DMS79 (cell line): ENCODE measurements around the gene ATAD3B.
A peak's percentile ranks its signal among the peaks of the same experiment; 100 is the strongest.

Experiments used
- DNase-seq: peaks from one replicate; lab custom pipeline; 2025; lab: John Stamatoyannopoulos, UW

The ATAD3B gene

GRCh38 chr1:1535201-1536018 is 63.8 kb downstream of the ATAD3B start:
- DNase-seq = no peak

- DNase-seq = no peak
Observed at GRCh38 chr1:1536019-1536937, 64.7 kb downstream of the ATAD3B start.

GRCh38 chr1:1536938-1537546 is 65.5 kb downstream of the ATAD3B start:
- DNase-seq = no peak

DNA sequence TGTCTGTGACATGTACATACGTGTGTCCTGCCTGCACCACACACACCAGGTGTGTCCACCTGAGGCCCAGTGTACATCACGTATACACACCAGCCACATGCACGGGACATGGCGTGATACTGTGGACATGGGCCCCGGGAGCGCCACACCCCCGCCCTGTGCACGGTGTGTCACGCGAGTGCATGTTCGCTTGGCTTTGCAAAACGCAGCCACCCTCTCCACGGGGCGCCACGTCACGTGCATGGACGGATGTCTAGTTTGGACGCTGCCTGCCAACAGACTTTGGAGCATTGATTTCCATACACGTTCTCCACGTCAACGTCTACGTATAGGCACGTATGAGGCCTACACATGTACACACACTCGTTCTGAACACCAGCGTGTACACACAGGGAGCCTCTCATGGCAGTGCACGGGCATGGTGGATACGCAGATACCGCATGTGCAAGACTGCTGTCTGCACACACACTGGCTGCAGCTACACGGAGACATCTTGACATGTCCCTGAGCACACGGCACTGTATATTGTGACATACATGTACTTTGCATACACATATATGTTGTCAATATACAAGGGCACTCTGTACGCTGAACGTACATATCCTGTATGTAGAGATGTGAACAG is 66.2 kb downstream of the ATAD3B start:
- no peak for DNase-seq

GRCh38 chr1:1538334-1538733 is 66.8 kb downstream of the ATAD3B start:
- DNase-seq = no peak

GRCh38 chr1:1538989-1539309 is 67.4 kb downstream of the ATAD3B start:
- no peak for DNase-seq

GRCh38 chr1:1539310-1540089 is 67.9 kb downstream of the ATAD3B start:
- DNase-seq = no peak

DNA sequence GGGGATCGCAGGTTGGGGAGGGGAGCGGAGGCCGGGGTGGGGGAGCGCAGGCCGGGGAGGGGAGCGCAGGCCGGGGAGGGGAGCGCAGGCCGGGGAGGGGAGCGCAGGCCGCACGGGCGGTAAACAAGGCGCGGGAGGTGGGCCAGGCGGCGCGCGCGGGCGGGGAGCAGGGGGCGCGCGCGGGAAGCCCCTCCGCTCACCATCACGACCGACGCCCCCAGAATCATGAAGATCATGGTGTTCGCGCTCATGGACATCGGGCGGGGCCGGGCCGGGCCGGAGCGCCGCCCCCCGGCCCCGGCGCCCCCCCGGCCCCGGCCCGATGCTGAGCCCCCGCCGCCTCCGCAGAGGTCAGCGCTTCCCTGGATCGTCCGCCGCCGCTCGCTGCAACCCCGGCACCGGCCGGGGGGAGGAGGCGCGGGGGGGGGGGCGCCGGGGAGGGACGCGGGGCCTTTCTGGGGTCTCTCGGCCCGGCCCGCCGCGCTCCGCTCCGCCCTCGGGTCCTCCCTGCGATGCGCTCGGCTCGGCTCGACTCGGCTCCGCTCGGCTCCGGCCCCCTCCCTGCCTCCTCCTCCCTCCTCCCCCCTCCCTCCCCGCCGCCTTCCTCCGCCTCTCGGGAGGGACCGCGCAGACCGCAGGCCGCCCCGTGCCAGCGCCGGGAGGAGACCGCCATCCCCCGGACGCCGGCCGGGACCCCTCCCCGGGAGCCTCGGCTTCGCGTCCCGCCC is 68.7 kb downstream of the ATAD3B start, which contains the start of gene TMEM240:
TSS of gene TMEM240 (minus strand) at position 535 of the 728 bp plus-strand sequence. CDS start at position 257, 278 bp downstream.
- peak; percentile 25 for DNase-seq

GRCh38 chr1:1540818-1541628 is 69.5 kb downstream of the ATAD3B start:
- DNase-seq = no peak

- DNase-seq = no peak
Observed at GRCh38 chr1:1541956-1542765, 70.6 kb downstream of the ATAD3B start.

DNA sequence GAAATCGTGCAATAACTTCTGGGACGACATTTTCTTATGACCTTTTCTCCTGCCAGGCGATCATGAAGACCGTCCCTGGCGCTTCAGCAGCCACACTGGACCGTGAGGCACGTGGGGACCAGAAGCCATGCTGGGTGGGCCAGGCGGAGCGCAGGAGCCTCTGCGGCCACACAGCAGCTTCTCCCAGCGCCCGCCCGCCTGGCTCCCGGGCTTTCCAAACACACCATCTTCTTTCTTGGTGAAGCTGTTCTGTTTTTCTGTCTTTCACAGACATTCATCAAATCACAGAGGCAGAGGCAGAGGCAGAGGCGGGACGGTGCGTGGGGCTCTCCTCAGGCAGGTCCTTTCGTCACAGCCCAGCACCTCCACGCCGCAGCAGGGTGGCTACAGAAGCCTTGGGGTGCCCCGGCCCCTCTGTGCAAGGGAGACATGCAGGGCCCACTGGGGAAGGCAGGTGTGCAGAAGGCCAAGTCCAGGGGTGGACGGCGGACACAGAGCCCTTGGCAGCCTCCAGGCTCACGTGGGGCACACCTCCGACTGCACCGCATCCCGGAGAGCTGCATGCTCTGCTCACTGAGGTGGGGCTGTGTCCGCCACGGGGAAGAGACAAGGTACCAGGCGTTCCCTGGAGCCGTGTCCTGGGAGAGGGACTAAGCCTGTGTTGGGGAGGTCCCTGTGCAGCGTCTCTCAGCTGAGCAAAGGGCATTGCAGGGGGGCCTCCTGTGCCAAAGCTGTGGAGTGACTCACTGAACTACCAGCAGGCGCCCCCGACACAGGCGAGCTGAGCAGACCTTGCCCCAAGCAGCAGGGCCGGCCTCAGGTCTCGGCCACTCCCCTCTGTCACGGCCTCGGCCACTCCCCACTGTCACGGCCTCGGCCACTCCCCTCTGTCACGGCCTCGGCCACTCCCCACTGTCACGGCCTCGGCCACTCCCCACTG is 71.5 kb downstream of the ATAD3B start:
- no peak for DNase-seq

DNA sequence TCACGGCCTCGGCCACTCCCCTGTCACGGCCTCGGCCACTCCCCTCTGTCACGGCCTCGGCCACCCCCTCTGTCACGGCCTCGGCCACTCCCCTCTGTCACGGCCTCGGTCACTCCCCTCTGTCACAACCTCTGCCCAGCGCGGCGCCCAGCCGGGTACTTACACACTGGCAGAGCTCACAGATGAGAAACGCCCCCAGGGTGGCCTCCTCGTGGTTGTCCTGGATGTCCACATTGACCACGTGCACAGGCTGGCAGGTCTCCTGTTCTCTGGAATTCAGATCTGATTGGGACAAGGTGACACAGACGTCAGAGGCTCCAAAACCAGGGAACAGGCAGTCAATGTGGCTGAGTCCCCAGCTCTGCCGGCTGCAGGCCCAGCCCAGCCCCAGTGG is 72.1 kb downstream of the ATAD3B start:
- DNase-seq = no peak

- no peak for DNase-seq
Observed at GRCh38 chr1:1544544-1544943, 73.0 kb downstream of the ATAD3B start.
